ENCODE data around the gene MAN2A1.

DNA sequence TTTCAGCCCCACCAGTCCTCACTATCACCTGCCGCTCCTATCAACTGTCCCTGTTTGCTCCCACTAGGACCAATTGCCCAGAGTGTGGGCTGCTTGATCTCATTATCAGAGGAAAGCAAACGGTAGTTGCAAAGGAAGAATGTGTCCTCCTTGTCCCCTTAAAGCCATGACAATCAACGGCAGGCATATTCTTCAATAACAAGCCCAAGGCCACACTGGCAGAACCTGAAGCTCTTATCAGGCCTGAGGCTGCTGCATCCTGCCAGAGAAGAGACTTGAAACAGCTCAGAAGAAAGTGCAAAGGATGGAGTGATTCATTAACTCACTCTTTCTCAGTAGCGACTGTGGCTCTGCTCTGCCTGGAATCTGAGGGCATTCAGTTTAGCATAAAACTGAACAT lies 39.2 kb upstream of the MAN2A1 start:
- TF ChIP-seq CTCF (IDR thresholded peaks at IDR 0.05; ENCODE audit: low read length) (no peak), EZH2 (optimal IDR thresholded peaks at IDR 0.05; ENCODE audit: low read depth, low read length) (no peak), EZH2phosphoT487 (IDR thresholded peaks at IDR 0.05; ENCODE audit: low read length) (no peak)

Data from MM.1S (cell line).